HepG2 (cell line): ENCODE measurements around the gene RASL12. TPM values are rescaled to one million over a fixed set of nuclear protein-coding genes. Genes with fewer than 3 reads are reported as not detected.

Experiments
- GTF3A ChIP-seq: sonication (generic); formaldehyde crosslinking; conservative IDR thresholded peaks from 2 replicates; pipeline ENCODE4 v1.4.0; 2020; ENCODE audit warnings: mild to moderate bottlenecking, missing genetic modification reagents
- HDAC2 ChIP-seq: sonication (generic); formaldehyde crosslinking; IDR thresholded peaks from 2 replicates; pipeline ENCODE4 v1.4.0; 2020; ENCODE audit warnings: missing genetic modification reagents
- JUN ChIP-seq: sonication (generic); formaldehyde crosslinking; IDR thresholded peaks from 2 replicates; pipeline ENCODE4 v1.4.0; 2020; ENCODE audit warnings: mild to moderate bottlenecking, missing genetic modification reagents
- MNT ChIP-seq: fragments of 450-650 bp; IDR thresholded peaks from 2 replicates; pipeline ENCODE4 v1.6.1; 2016
- MXI1 ChIP-seq: IDR thresholded peaks from 3 replicates; pipeline ENCODE4 v1.6.1; 2012; ENCODE audit warnings: low read depth, low read length, inconsistent platforms, borderline replicate concordance
- RBM39 ChIP-seq: fragments of 200-400 bp; formaldehyde crosslinking; IDR thresholded peaks from one replicate; pipeline ENCODE4 v1.6.1; 2018; ENCODE audit warnings: antibody characterized with exemption, mild to moderate bottlenecking, low read depth, low read length; ENCODE audit not compliant: poor library complexity, severe bottlenecking
- REPIN1 ChIP-seq: sonication (generic); formaldehyde crosslinking; IDR thresholded peaks from 2 replicates; pipeline ENCODE4 v1.8.0; 2022; ENCODE audit warnings: missing genetic modification reagents, low read depth, mild to moderate bottlenecking, borderline replicate concordance
- RNF2 ChIP-seq: fragments of 450-650 bp; conservative IDR thresholded peaks from 2 replicates; pipeline ENCODE4 v1.6.1; 2016; ENCODE audit warnings: low read depth
- SKIL ChIP-seq: sonication (generic); formaldehyde crosslinking; IDR thresholded peaks from 2 replicates; pipeline ENCODE4 v1.8.0; 2022; ENCODE audit warnings: missing genetic modification reagents, mild to moderate bottlenecking, moderate library complexity, borderline replicate concordance
- SNAPC5 ChIP-seq: sonication (generic); formaldehyde crosslinking; IDR thresholded peaks from 2 replicates; pipeline ENCODE4 v1.8.1; 2023; ENCODE audit warnings: mild to moderate bottlenecking, missing genetic modification reagents, borderline replicate concordance
- SOX6 ChIP-seq, 2 experiments: fragments of 450-650 bp in 1 of 2; sonication (generic) in 1 of 2; formaldehyde crosslinking in 1 of 2; IDR thresholded peaks; 2 replicates each; pipeline versions ENCODE4 v1.4.0 to v1.6.1; 2017 to 2020; ENCODE audit warnings: antibody characterized with exemption in 1 of 2, mild to moderate bottlenecking in 1 of 2, missing genetic modification reagents in 1 of 2
- ZBTB40 ChIP-seq, 2 experiments: fragments of 450-650 bp in 1 of 2; sonication (generic) in 1 of 2; formaldehyde crosslinking in 1 of 2; IDR thresholded peaks; 2 replicates each; pipeline versions ENCODE4 v1.6.1 to v1.8.0; 2016 to 2022; ENCODE audit warnings: antibody characterized with exemption in 1 of 2, mild to moderate bottlenecking in 1 of 2, missing genetic modification reagents in 1 of 2
- ZNF205 ChIP-seq: IDR thresholded peaks from 2 replicates; pipeline ENCODE4 v1.6.1; 2018; ENCODE audit warnings: missing biosample characterization, missing genetic modification reagents
- polyA plus RNA-seq, 8 experiments: library from polyadenylated mRNA; depleted of rRNA in 3 of 8; stranded (reverse) in 7 of 8; unstranded in 1 of 8; fragments of >200 nt; fragmentation: Illumina TruSeq in 4 of 8; extraction: Trizol in 4 of 8; gene quantifications; 2 replicates each; pipeline versions ENCODE4 v1.2.1 to v1.2.3, GENCODE V29; 2011 to 2016; ENCODE audit warnings: low read depth in 4 of 8, missing spikeins in 1 of 8, mixed read lengths in 1 of 8; ENCODE audit not compliant: insufficient read depth in 1 of 8
- total RNA-seq, 5 experiments: library from RNA; depleted of rRNA; stranded (reverse); fragments of >200 nt; fragmentation: Illumina TruSeq; extraction: Trizol; gene quantifications; 2 replicates each; pipeline ENCODE4 v1.2.3, GENCODE V29; 2016; ENCODE audit warnings: low read depth in 1 of 5

Gene RASL12
- total and polyA plus RNA-seq, 2 of the 13 experiments (the other 11 are each of a cell fraction or from before 2014, with no cell fraction given), result 0.16 to 0.55 TPM

- TF ChIP-seq MXI1 (peak; percentile 98), RBM39 (no peak), ZBTB40 (IDR thresholded peaks at IDR 0.05) (no peak), ZBTB40 (CRISPR knock-in tag; IDR thresholded peaks at IDR 0.05) (0 out of 2 replicates have a peak, but pooled peaks have one; percentile 40), REPIN1 (0 out of 2 replicates have a peak, but pooled peaks have one; percentile 64), MNT (no peak), RNF2 (0 out of 2 replicates have a peak, but pooled peaks have one; percentile 36), GTF3A (CRISPR knock-in tag) (no peak), HDAC2 (CRISPR knock-in tag) (peak; percentile 87), SOX6 (IDR thresholded peaks at IDR 0.05) (no peak), SOX6 (CRISPR knock-in tag; IDR thresholded peaks at IDR 0.05) (peak; percentile 81), SKIL (CRISPR knock-in tag) (no peak; the same call in 1 of the 2 replicates), ZNF205 (no peak), SNAPC5 (CRISPR knock-in tag) (no peak), JUN (CRISPR knock-in tag) (peak; percentile 98)
Observed at GRCh38 chr15:65056868-65057548, 10.8 kb downstream of the RASL12 start (continued).
